ENCODE results near the gene ANKRD16. TPM values are rescaled to one million over a fixed set of nuclear protein-coding genes. Genes with fewer than 3 reads are reported as not detected.

Gene ANKRD16
- total and polyA plus RNA-seq, 2 of the 8 experiments (the other 6 are each of a cell fraction or from before 2014, with no cell fraction given) = 8.2 to 12.7 TPM

DNA sequence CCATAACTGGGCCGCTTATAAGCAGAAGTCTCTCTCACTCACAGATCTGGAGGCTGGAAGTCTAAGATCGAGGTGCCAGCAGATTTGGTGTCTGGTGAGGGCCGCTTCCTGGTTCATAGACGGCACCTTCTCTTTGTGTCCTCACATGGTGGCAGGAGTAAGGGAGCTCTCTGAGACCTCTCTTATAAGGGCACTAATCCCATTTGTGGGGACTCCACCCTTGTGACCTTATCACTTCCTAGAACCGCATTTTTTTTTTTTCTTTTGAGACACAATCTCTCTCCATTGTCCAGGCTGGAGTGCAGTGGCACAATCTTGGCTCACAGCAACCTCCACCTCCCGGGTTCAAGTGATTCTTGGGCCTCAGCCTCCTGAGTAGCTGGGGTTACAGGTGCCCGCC lies 8.5 kb upstream of the ANKRD16 start:
- H3K79me1 ChIP-seq (ENCODE audit: low read depth, low read length) = peaks cover 5% of the 10 kb centered on the region; the same call in 1 of the 2 replicates
- H3K4me3 ChIP-seq (ENCODE audit: extremely low read depth in 1 of 4, insufficient read depth in 2 of 4, low read depth in 3 of 4, low read length in 4 of 4) = no peak overlapping the region
- FAIRE-seq (no peak), DNase-seq (ENCODE audit: low read depth in 1 of 2, low spot score in 2 of 2) (no peak)
- H3K18ac ChIP-seq (ENCODE audit: extremely low read depth, low read length) = no peak overlapping the region
- H2BK120ac ChIP-seq (replicated peaks; ENCODE audit: low read depth, low read length) = no peak overlapping the region
- H3K23me2 ChIP-seq (ENCODE audit: low read depth, low read length) = no peaks in the 10 kb centered on the region
- no peak overlapping the region for H2BK12ac ChIP-seq (ENCODE audit: low read depth, low read length)
- H3K79me2 ChIP-seq (ENCODE audit: control insufficient read depth in 1 of 2, insufficient read depth in 2 of 2, low read length in 2 of 2) = peaks cover 0 to 40% of the 10 kb centered on the region in 2 experiments; a peak in 3 of 4 replicates
- peaks cover 0 to 24% (median 13%) of the 10 kb centered on the region in 4 experiments; a peak in 6 of 8 replicates for H3K36me3 ChIP-seq (ENCODE audit: control insufficient read depth in 2 of 4, insufficient read depth in 4 of 4, low read length in 3 of 4)
- H4K8ac ChIP-seq (ENCODE audit: extremely low read depth, insufficient read depth, low read length) = no peak overlapping the region
- H4K5ac ChIP-seq (ENCODE audit: insufficient read length, low read depth, low read length) = no peak overlapping the region
- H4K91ac ChIP-seq (replicated peaks; ENCODE audit: insufficient read length, low read length) = no peak overlapping the region
- no peak overlapping the region for H2BK5ac ChIP-seq (ENCODE audit: low read depth, low read length)
- no peak overlapping the region for H3K27ac ChIP-seq (ENCODE audit: low read depth, low read length)
- no peak overlapping the region for H3K56ac ChIP-seq (replicated peaks; ENCODE audit: insufficient read length, low read depth, low read length)
- no peak overlapping the region for H2AK5ac ChIP-seq (ENCODE audit: low read depth, low read length)
- CTCF ChIA-PET (ENCODE audit: partially characterized antibody) = interaction anchor here (0.6 kb wide), 1 partner anchor 48 kb away, joined by 3 read pairs; no protein-coding TSS in a partner anchor
- peaks cover 0 to 5% (median 0%) of the 10 kb centered on the region in 4 experiments; a peak in 2 of 7 replicates for H3K4me1 ChIP-seq (replicated peaks in 1 of 4; ENCODE audit: control insufficient read depth in 3 of 4, insufficient read depth in 4 of 4, low read length in 3 of 4)
- H3K9me3 ChIP-seq (ENCODE audit: insufficient read depth in 2 of 2, low read depth in 1 of 2, low read length in 1 of 2) = no peaks in the 10 kb centered on the region
- no peaks in the 10 kb centered on the region; a peak in 1 of 7 replicates for H3K27me3 ChIP-seq (replicated peaks in 1 of 4; ENCODE audit: control insufficient read depth in 3 of 4, extremely low read depth in 1 of 4, insufficient read depth in 3 of 4, low read length in 3 of 4)
- H3K4me2 ChIP-seq (ENCODE audit: insufficient read depth in 1 of 2, low read depth in 2 of 2, low read length in 2 of 2) = no peak overlapping the region
- no peak overlapping the region for H2AFZ ChIP-seq (ENCODE audit: low read length)
- H3K4ac ChIP-seq (replicated peaks; ENCODE audit: insufficient read length, low read depth, low read length) = no peak overlapping the region
- no peak for TF ChIP-seq SIX5 (IDR thresholded peaks at IDR 0.05; ENCODE audit: low read depth, low read length)
- no peak for TF ChIP-seq CBX8 (IDR thresholded peaks at IDR 0.05; ENCODE audit: borderline replicate concordance, low read depth, low read length)
- no peak for TF ChIP-seq ZNF274 (IDR thresholded peaks at IDR 0.05; ENCODE audit: borderline replicate concordance, extremely low read depth, low read length)
- TF ChIP-seq JUND (IDR thresholded peaks at IDR 0.05; ENCODE audit: low read length) = no peak
- POLR2A ChIA-PET (ENCODE audit: partially characterized antibody) = no interaction called here
- no peak overlapping the region for H3K14ac ChIP-seq (ENCODE audit: insufficient read length)
- WGBS, 2 experiments (ENCODE audit: extremely low coverage in 1 of 2, insufficient coverage in 1 of 2, insufficient read length in 1 of 2, insufficient replicate concordance in 2 of 2, low coverage in 1 of 2, low lambda C conversion rate in 2 of 2, missing lambda C conversion rate in 1 of 2) = 89% methylated on average over 7 of the region's 7 CpGs; no CpG with 5 or more reads in 1 of the 2 experiments
- H4K20me1 ChIP-seq (replicated peaks in 1 of 2; ENCODE audit: control insufficient read depth in 1 of 2, insufficient read depth in 2 of 2, low read length in 2 of 2) = peaks cover 16 to 18% of the 10 kb centered on the region in 2 experiments
- H3K23ac ChIP-seq (ENCODE audit: insufficient read length) = no peak overlapping the region
- H2BK15ac ChIP-seq (ENCODE audit: low read length) = no peak overlapping the region
- no peak overlapping the region for H3K9ac ChIP-seq (replicated peaks in 1 of 4; ENCODE audit: extremely low read depth in 1 of 4, low read depth in 3 of 4, low read length in 3 of 4)
- no peak overlapping the region for H2BK20ac ChIP-seq (ENCODE audit: low read length)
